IMR-90 (cell line): ENCODE data around the gene ATOH8.

Experiments
- CHD1 ChIP-seq: IDR thresholded peaks from 2 replicates; pipeline ENCODE4 v1.6.1; 2012; ENCODE audit warnings: low read depth, low read length, improper control_type of control experiment
- CTCF ChIP-seq: conservative IDR thresholded peaks from 2 replicates; pipeline ENCODE4 v1.5.1; 2012; ENCODE audit warnings: mild to moderate bottlenecking, low read depth, low read length, improper control_type of control experiment
- ELK1 ChIP-seq: fragments of 150-350 bp; IDR thresholded peaks from 2 replicates; pipeline ENCODE4 v1.6.1; 2016; ENCODE audit warnings: low read depth, mild to moderate bottlenecking, low read length, moderate library complexity, borderline replicate concordance
- MAFK ChIP-seq: IDR thresholded peaks from 2 replicates; pipeline ENCODE4 v1.6.1; 2012; ENCODE audit warnings: low read depth, low read length, improper control_type of control experiment
- POLR2A ChIP-seq: IDR thresholded peaks from 2 replicates; pipeline ENCODE4 v1.6.1; 2012; ENCODE audit warnings: mild to moderate bottlenecking, low read depth, low read length
- RCOR1 ChIP-seq: IDR thresholded peaks from 2 replicates; pipeline ENCODE4 v1.6.1; 2012; ENCODE audit warnings: mild to moderate bottlenecking, low read length, improper control_type of control experiment; ENCODE audit not compliant: insufficient replicate concordance
- SMC3 ChIP-seq: fragments of 150-350 bp; IDR thresholded peaks from 2 replicates; pipeline ENCODE4 v1.6.1; 2016; ENCODE audit warnings: low read depth, mild to moderate bottlenecking, antibody characterized with exemption, low read length, moderate library complexity

GRCh38 chr2:85725451-85725850 lies 28.3 kb upstream of the ATOH8 start:
- no peak for TF ChIP-seq CTCF
- TF ChIP-seq ELK1, result no peak
- no peak for TF ChIP-seq RCOR1
- TF ChIP-seq SMC3, result no peak
- TF ChIP-seq MAFK, result no peak
- TF ChIP-seq POLR2A, result no peak
- no peak for TF ChIP-seq CHD1
